IMR-90 (cell line): ENCODE measurements around the gene CCDC33. TPM values are rescaled to one million over a fixed set of nuclear protein-coding genes. Genes with fewer than 3 reads are reported as not detected.

Source experiments
- ATAC-seq: fragments of 200-7000 bp; cut with Tn5 transposase; 2 replicates; pipeline ENCODE4 v1.9.1; 2020; ENCODE audit warnings: low read depth, mild to moderate bottlenecking, moderate library complexity
- BruUV-seq: library from RNA; stranded (reverse); fragments of 400-500 nt; replicated peaks from 2 replicates; lab custom pipeline; 2021; lab: Mats Ljungman, UMichigan
- CTCF ChIA-PET: fragments of 300-600 bp; formaldehyde crosslinking; extraction: SDS; loops from one replicate; lab custom pipeline; 2021; ENCODE audit warnings: antibody characterized with exemption; lab: Yijun Ruan, JAX
- POLR2A ChIA-PET: fragments of 300-600 bp; sonication (Branson Sonifier 250); formaldehyde crosslinking; loops from one replicate; lab custom pipeline; 2022; ENCODE audit warnings: antibody characterized with exemption; ENCODE audit not compliant: unreplicated experiment; lab: Charles Lee
- DNase-seq: peaks from one replicate; pipeline ENCODE4 v3.0.0; 2013
- H2AFZ ChIP-seq: replicated peaks from 2 replicates; pipeline ENCODE3; 2013; ENCODE audit warnings: low read length, mild to moderate bottlenecking; ENCODE audit not compliant: poor library complexity
- H2AK5ac ChIP-seq: 2 replicates; pipeline ENCODE4 v1.6.1; 2013; ENCODE audit warnings: low read depth, low read length, inconsistent platforms
- H2AK9ac ChIP-seq: replicated peaks from 2 replicates; pipeline ENCODE3; 2013; ENCODE audit warnings: mild to moderate bottlenecking, low read depth, low read length, moderate library complexity; ENCODE audit not compliant: poor library complexity
- H2BK120ac ChIP-seq: 2 replicates; pipeline ENCODE4 v1.6.1; 2013; ENCODE audit warnings: low read depth, low read length, inconsistent platforms
- H2BK15ac ChIP-seq: 3 replicates; pipeline ENCODE4 v1.6.1; 2013; ENCODE audit warnings: low read depth, low read length, inconsistent platforms
- H2BK20ac ChIP-seq: 2 replicates; pipeline ENCODE4 v1.6.1; 2013; ENCODE audit warnings: low read depth, mild to moderate bottlenecking, inconsistent platforms, low read length, moderate library complexity
- H2BK5ac ChIP-seq: 2 replicates; pipeline ENCODE4 v1.6.1; 2013; ENCODE audit warnings: mild to moderate bottlenecking, low read depth, low read length, inconsistent platforms; ENCODE audit not compliant: poor library complexity, severe bottlenecking
- H3K14ac ChIP-seq: replicated peaks from 2 replicates; pipeline ENCODE4 v1.6.1; 2013; ENCODE audit warnings: low read depth, low read length, inconsistent platforms
- H3K18ac ChIP-seq: 2 replicates; pipeline ENCODE4 v1.6.1; 2013; ENCODE audit warnings: low read depth, low read length, control low read depth
- H3K23ac ChIP-seq: 2 replicates; pipeline ENCODE4 v1.6.1; 2013; ENCODE audit warnings: low read depth, low read length, inconsistent platforms
- H3K27ac ChIP-seq: 2 replicates; pipeline ENCODE4 v1.5.1; 2013; ENCODE audit warnings: mild to moderate bottlenecking, control low read depth, low read length; ENCODE audit not compliant: insufficient read depth
- H3K27me3 ChIP-seq: 2 replicates; pipeline ENCODE4 v1.6.1; 2013; ENCODE audit warnings: low read length; ENCODE audit not compliant: control insufficient read depth, insufficient read depth
- H3K36me3 ChIP-seq: 2 replicates; pipeline ENCODE4 v1.6.1; 2013; ENCODE audit warnings: low read length, mixed read lengths; ENCODE audit not compliant: control insufficient read depth, insufficient read depth
- H3K4ac ChIP-seq: 2 replicates; pipeline ENCODE4 v1.6.1; 2013; ENCODE audit warnings: low read depth, low read length, inconsistent platforms
- H3K4me1 ChIP-seq: 2 replicates; pipeline ENCODE4 v1.6.1; 2013; ENCODE audit warnings: low read length, mixed read lengths; ENCODE audit not compliant: control insufficient read depth, insufficient read depth
- H3K4me2 ChIP-seq: 2 replicates; pipeline ENCODE4 v1.6.1; 2013; ENCODE audit warnings: low read depth, mild to moderate bottlenecking, control low read depth, low read length, moderate library complexity
- H3K4me3 ChIP-seq: 2 replicates; pipeline ENCODE4 v1.5.1; 2013; ENCODE audit warnings: low read depth, mild to moderate bottlenecking, control low read depth, low read length, moderate library complexity; ENCODE audit not compliant: insufficient read depth
- H3K56ac ChIP-seq: 2 replicates; pipeline ENCODE4 v1.6.1; 2013; ENCODE audit warnings: low read length, inconsistent platforms; ENCODE audit not compliant: insufficient read depth; ENCODE audit errors: extremely low read depth
- H3K79me1 ChIP-seq, 2 experiments: 2 replicates each; pipeline ENCODE4 v1.6.1; 2013; ENCODE audit warnings: low read length in 2 of 2, inconsistent platforms in 1 of 2, low read depth in 1 of 2
- H3K9ac ChIP-seq: 2 replicates; pipeline ENCODE4 v1.6.1; 2013; ENCODE audit warnings: low read depth, low read length, control low read depth
- H3K9me1 ChIP-seq: 2 replicates; pipeline ENCODE4 v1.6.1; 2013; ENCODE audit warnings: low read length, inconsistent platforms; ENCODE audit not compliant: insufficient read depth
- H3K9me3 ChIP-seq: 2 replicates; pipeline ENCODE4 v1.6.1; 2013; ENCODE audit warnings: low read length; ENCODE audit not compliant: control insufficient read depth, insufficient read depth
- H4K20me1 ChIP-seq: 2 replicates; pipeline ENCODE4 v1.6.1; 2013; ENCODE audit warnings: low read length, inconsistent platforms; ENCODE audit not compliant: insufficient read depth
- H4K5ac ChIP-seq: 2 replicates; pipeline ENCODE4 v1.6.1; 2013; ENCODE audit warnings: mild to moderate bottlenecking, low read depth, low read length, control low read depth
- H4K8ac ChIP-seq, 2 experiments: 2 replicates each; pipeline ENCODE4 v1.6.1; 2013; ENCODE audit warnings: low read depth in 2 of 2, low read length in 2 of 2, control low read depth in 1 of 2, inconsistent platforms in 1 of 2
- H4K91ac ChIP-seq: 2 replicates; pipeline ENCODE4 v1.6.1; 2013; ENCODE audit warnings: low read depth, low read length, inconsistent platforms; ENCODE audit not compliant: insufficient read depth
- BHLHE40 ChIP-seq: fragments of 150-350 bp; IDR thresholded peaks from 2 replicates; pipeline ENCODE4 v1.6.1; 2016; ENCODE audit warnings: mild to moderate bottlenecking, low read depth, low read length
- CEBPB ChIP-seq: IDR thresholded peaks from 2 replicates; pipeline ENCODE4 v1.6.1; 2012; ENCODE audit warnings: low read depth, low read length, improper control_type of control experiment
- CHD1 ChIP-seq: IDR thresholded peaks from 2 replicates; pipeline ENCODE4 v1.6.1; 2012; ENCODE audit warnings: low read depth, low read length, improper control_type of control experiment
- FOS ChIP-seq: fragments of 150-350 bp; IDR thresholded peaks from 2 replicates; pipeline ENCODE4 v1.6.1; 2016; ENCODE audit warnings: low read depth, low read length
- MAFK ChIP-seq: IDR thresholded peaks from 2 replicates; pipeline ENCODE4 v1.6.1; 2012; ENCODE audit warnings: low read depth, low read length, improper control_type of control experiment
- MAZ ChIP-seq: IDR thresholded peaks from 2 replicates; pipeline ENCODE4 v1.6.1; 2012; ENCODE audit warnings: low read depth, mild to moderate bottlenecking, low read length, improper control_type of control experiment, moderate library complexity, borderline replicate concordance
- MXI1 ChIP-seq: IDR thresholded peaks from 2 replicates; pipeline ENCODE4 v1.6.1; 2012; ENCODE audit warnings: low read depth, mild to moderate bottlenecking, low read length, moderate library complexity, borderline replicate concordance
- NFE2L2 ChIP-seq: fragments of 150-350 bp; IDR thresholded peaks from 2 replicates; pipeline ENCODE4 v1.6.1; 2016; ENCODE audit warnings: low read depth, mild to moderate bottlenecking, low read length
- POLR2A ChIP-seq: IDR thresholded peaks from 2 replicates; pipeline ENCODE4 v1.6.1; 2012; ENCODE audit warnings: mild to moderate bottlenecking, low read depth, low read length
- RAD21 ChIP-seq: IDR thresholded peaks from 2 replicates; pipeline ENCODE4 v1.6.1; 2012; ENCODE audit warnings: low read length, improper control_type of control experiment
- RCOR1 ChIP-seq: IDR thresholded peaks from 2 replicates; pipeline ENCODE4 v1.6.1; 2012; ENCODE audit warnings: mild to moderate bottlenecking, low read length, improper control_type of control experiment; ENCODE audit not compliant: insufficient replicate concordance
- RFX5 ChIP-seq: IDR thresholded peaks from 2 replicates; pipeline ENCODE4 v1.8.0; 2012; ENCODE audit warnings: low read depth, mild to moderate bottlenecking, low read length, moderate library complexity
- SMC3 ChIP-seq: fragments of 150-350 bp; IDR thresholded peaks from 2 replicates; pipeline ENCODE4 v1.6.1; 2016; ENCODE audit warnings: low read depth, mild to moderate bottlenecking, antibody characterized with exemption, low read length, moderate library complexity
- WGBS, 2 experiments: methylation state at CpG; one replicate each; pipeline versions ENCODE4 v1.1.5 to v1.1.7; 2013; ENCODE audit warnings: missing lambda C conversion rate in 2 of 2; ENCODE audit not compliant: insufficient read length in 1 of 2; ENCODE audit errors: extremely low coverage in 2 of 2; 5-methylcytosine and 5-hydroxymethylcytosine counted together
- dilution Hi-C: fragments of 300-500 bp; cut with HindIII; formaldehyde crosslinking; loops from one replicate; pipeline ENCODE4 v1.14.3; 2018; ENCODE audit warnings: low sequenced_read_pairs; ENCODE audit not compliant: unreplicated experiment
- in situ Hi-C: fragments of 300-500 bp; cut with MboI; formaldehyde crosslinking; loops from 3 replicates; pipeline ENCODE4 v1.14.3; 2019; ENCODE audit warnings: low sequenced_read_pairs, inconsistent platforms, mixed read lengths
- intact Hi-C: fragments of 100-400 bp; cut with micrococcal nuclease; formaldehyde crosslinking; loops from 2 replicates; pipeline ENCODE4 v1.10.0; 2022
- polyA plus RNA-seq, 3 experiments: library from polyadenylated mRNA; depleted of rRNA; stranded (reverse); fragments of >200 nt; gene quantifications; 2 replicates each; pipeline ENCODE4 v1.2.3, GENCODE V29; 2012; ENCODE audit warnings: low replicate concordance in 1 of 3
- total RNA-seq: library from RNA; depleted of rRNA; stranded (reverse); fragments of >200 nt; gene quantifications from 2 replicates; pipeline ENCODE4 v1.2.3, GENCODE V29; 2012
- TF ChIP-seq, protein P1 (sequence below): fragments of 150-350 bp; IDR thresholded peaks from 2 replicates; pipeline ENCODE4 v1.6.1; 2017; ENCODE audit warnings: mild to moderate bottlenecking, antibody characterized with exemption, low read length, low read depth
- TF ChIP-seq, protein P2 (sequence below): fragments of 150-350 bp; IDR thresholded peaks from 2 replicates; pipeline ENCODE4 v1.6.1; 2016; ENCODE audit warnings: low read depth, mild to moderate bottlenecking, low read length, moderate library complexity, borderline replicate concordance
- TF ChIP-seq, protein P3 (sequence below): conservative IDR thresholded peaks from 2 replicates; pipeline ENCODE4 v1.5.1; 2012; ENCODE audit warnings: mild to moderate bottlenecking, low read depth, low read length, improper control_type of control experiment

The CCDC33 gene
- total and polyA plus RNA-seq, 2 of the 4 experiments (the other 2 are of a cell fraction) = not detected

DNA sequence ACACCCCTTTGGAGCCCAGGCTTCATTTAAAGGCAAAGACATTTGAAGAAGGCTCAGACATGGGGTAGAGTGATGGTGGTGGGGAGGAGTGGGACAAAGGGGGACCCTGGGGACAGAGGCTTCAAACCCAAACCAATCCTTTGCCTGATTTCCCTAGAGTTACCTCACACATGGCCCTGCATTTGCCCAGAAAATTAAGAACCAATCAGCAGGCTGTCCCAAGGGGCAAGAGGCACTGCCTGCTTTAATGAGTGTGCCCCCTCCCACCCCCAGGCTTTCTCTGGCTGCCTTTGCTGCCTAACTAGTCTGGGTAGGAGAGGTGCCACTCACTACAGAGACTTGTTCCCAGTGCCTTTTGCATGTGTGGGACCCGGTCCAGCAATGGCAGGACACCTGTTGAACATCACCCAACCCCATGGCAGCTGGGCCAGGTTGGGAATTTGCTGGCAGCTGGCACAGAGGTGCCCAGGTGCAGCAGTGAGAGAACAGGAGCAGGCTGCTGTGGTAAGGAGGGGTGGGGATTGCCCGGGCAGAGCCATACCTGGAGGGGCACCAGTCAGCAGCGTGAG, 38.4 kb downstream of the CCDC33 start:
- Histone ChIP-seq H4K5ac (no peak overlapping the region), H2BK15ac (no peak overlapping the region), H4K91ac (no peak overlapping the region), H3K4me1 (no peaks in the 10 kb centered on the region), H3K27ac (no peak overlapping the region), H4K20me1 (no peaks in the 10 kb centered on the region), H3K79me1 (no peaks in the 10 kb centered on the region), H3K9ac (no peak overlapping the region), H2AK5ac (no peak overlapping the region), H3K27me3 (peaks cover 56% of the 10 kb centered on the region), H3K4me3 (no peak overlapping the region), H3K14ac (no peak overlapping the region), H3K36me3 (no peaks in the 10 kb centered on the region), H3K18ac (no peak overlapping the region), H3K56ac (no peak overlapping the region), H3K4me2 (no peak overlapping the region), H4K8ac (no peak overlapping the region), H2BK20ac (no peak overlapping the region), H2BK120ac (no peak overlapping the region), H2AK9ac (no peak overlapping the region), H2AFZ (no peak overlapping the region), H3K9me1 (no peaks in the 10 kb centered on the region), H3K9me3 (no peaks in the 10 kb centered on the region), H3K23ac (no peak overlapping the region), H3K4ac (no peak overlapping the region), H2BK5ac (no peak overlapping the region)
- in situ Hi-C loops = no loop called here
- POLR2A ChIA-PET = no interaction called here
- CTCF ChIA-PET = no interaction called here
- no CpG with 5 or more reads among the region's 3 CpGs for WGBS, 2 experiments
- DNase-seq = no peak
- dilution Hi-C loops = no loop called here
- ATAC-seq = no peak
- intact Hi-C loops = no loop called here
- BruUV-seq = no TSS peak
- no peak for TF ChIP-seq CEBPB
- TF ChIP-seq NFE2L2 = no peak
- TF ChIP-seq FOS = no peak
- TF ChIP-seq RFX5 = no peak
- no peak for TF ChIP-seq MXI1
- TF ChIP-seq MAFK = no peak
- TF ChIP-seq SMC3 = no peak
- TF ChIP-seq POLR2A = no peak
- no peak for TF ChIP-seq MAZ
- TF ChIP-seq RCOR1 = no peak
- TF ChIP-seq, protein P1, sequence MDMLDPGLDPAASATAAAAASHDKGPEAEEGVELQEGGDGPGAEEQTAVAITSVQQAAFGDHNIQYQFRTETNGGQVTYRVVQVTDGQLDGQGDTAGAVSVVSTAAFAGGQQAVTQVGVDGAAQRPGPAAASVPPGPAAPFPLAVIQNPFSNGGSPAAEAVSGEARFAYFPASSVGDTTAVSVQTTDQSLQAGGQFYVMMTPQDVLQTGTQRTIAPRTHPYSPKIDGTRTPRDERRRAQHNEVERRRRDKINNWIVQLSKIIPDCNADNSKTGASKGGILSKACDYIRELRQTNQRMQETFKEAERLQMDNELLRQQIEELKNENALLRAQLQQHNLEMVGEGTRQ = no peak
- no peak for TF ChIP-seq BHLHE40
- TF ChIP-seq RAD21 = no peak
- TF ChIP-seq CHD1 = no peak
- TF ChIP-seq, protein P2, sequence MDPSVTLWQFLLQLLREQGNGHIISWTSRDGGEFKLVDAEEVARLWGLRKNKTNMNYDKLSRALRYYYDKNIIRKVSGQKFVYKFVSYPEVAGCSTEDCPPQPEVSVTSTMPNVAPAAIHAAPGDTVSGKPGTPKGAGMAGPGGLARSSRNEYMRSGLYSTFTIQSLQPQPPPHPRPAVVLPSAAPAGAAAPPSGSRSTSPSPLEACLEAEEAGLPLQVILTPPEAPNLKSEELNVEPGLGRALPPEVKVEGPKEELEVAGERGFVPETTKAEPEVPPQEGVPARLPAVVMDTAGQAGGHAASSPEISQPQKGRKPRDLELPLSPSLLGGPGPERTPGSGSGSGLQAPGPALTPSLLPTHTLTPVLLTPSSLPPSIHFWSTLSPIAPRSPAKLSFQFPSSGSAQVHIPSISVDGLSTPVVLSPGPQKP = no peak
- TF ChIP-seq, protein P3, sequence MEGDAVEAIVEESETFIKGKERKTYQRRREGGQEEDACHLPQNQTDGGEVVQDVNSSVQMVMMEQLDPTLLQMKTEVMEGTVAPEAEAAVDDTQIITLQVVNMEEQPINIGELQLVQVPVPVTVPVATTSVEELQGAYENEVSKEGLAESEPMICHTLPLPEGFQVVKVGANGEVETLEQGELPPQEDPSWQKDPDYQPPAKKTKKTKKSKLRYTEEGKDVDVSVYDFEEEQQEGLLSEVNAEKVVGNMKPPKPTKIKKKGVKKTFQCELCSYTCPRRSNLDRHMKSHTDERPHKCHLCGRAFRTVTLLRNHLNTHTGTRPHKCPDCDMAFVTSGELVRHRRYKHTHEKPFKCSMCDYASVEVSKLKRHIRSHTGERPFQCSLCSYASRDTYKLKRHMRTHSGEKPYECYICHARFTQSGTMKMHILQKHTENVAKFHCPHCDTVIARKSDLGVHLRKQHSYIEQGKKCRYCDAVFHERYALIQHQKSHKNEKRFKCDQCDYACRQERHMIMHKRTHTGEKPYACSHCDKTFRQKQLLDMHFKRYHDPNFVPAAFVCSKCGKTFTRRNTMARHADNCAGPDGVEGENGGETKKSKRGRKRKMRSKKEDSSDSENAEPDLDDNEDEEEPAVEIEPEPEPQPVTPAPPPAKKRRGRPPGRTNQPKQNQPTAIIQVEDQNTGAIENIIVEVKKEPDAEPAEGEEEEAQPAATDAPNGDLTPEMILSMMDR = no peak
